DOHH2 (cell line): ENCODE measurements around the gene SLC1A5.
A peak's percentile ranks its signal among the peaks of the same experiment; 100 is the strongest.

Source experiments
- H3F3A ChIP-seq: fragments of 200-600 bp; sonication (generic), shearing (Covaris generic); 2 replicates; pipeline ENCODE4 v1.6.0; 2016; ENCODE audit warnings: antibody characterized with exemption, mild to moderate bottlenecking; ENCODE audit not compliant: control insufficient read depth, insufficient read depth
- H3K27ac ChIP-seq: fragments of 200-600 bp; sonication (generic); 2 replicates; pipeline ENCODE4 v1.5.1; 2014; ENCODE audit warnings: low read depth, mild to moderate bottlenecking, low read length, moderate library complexity
- H3K27me3 ChIP-seq: fragments of 200-600 bp; sonication (generic); 2 replicates; pipeline ENCODE4 v1.6.1; 2014; ENCODE audit warnings: mild to moderate bottlenecking, low read length, mixed read lengths; ENCODE audit not compliant: control insufficient read depth
- H3K36me3 ChIP-seq: fragments of 200-600 bp; sonication (generic); 2 replicates; pipeline ENCODE4 v1.6.1; 2014; ENCODE audit warnings: mild to moderate bottlenecking, low read length, moderate library complexity, mixed read lengths; ENCODE audit not compliant: control insufficient read depth
- H3K4me1 ChIP-seq: fragments of 200-600 bp; sonication (generic); 2 replicates; pipeline ENCODE4 v1.6.1; 2014; ENCODE audit warnings: mild to moderate bottlenecking, low read length, mixed read lengths; ENCODE audit not compliant: control insufficient read depth
- H3K4me2 ChIP-seq: fragments of 200-600 bp; sonication (generic); 2 replicates; pipeline ENCODE4 v1.6.0; 2014; ENCODE audit warnings: mild to moderate bottlenecking, low read length, moderate library complexity
- H3K4me3 ChIP-seq: fragments of 200-600 bp; sonication (generic); 2 replicates; pipeline ENCODE4 v1.5.1; 2014; ENCODE audit warnings: mild to moderate bottlenecking, low read length, mixed read lengths
- H3K79me2 ChIP-seq: fragments of 200-600 bp; sonication (generic); 2 replicates; pipeline ENCODE4 v1.6.1; 2014; ENCODE audit warnings: mild to moderate bottlenecking, low read length, mixed read lengths; ENCODE audit not compliant: control insufficient read depth
- H3K9me2 ChIP-seq: fragments of 200-600 bp; sonication (generic); replicated peaks from 2 replicates; pipeline ENCODE4 v1.6.1; 2014; ENCODE audit warnings: mild to moderate bottlenecking, low read length, mixed read lengths; ENCODE audit not compliant: control insufficient read depth
- H3K9me3 ChIP-seq: fragments of 200-600 bp; sonication (generic); 2 replicates; pipeline ENCODE4 v1.6.1; 2014; ENCODE audit warnings: antibody characterized with exemption, low read length, mixed read lengths; ENCODE audit not compliant: control insufficient read depth, insufficient read depth
- H4K20me1 ChIP-seq: fragments of 200-600 bp; sonication (generic); 2 replicates; pipeline ENCODE4 v1.6.0; 2014; ENCODE audit warnings: low read depth, mild to moderate bottlenecking, antibody characterized with exemption, low read length, moderate library complexity; ENCODE audit not compliant: control insufficient read depth, insufficient read depth
- CTCF ChIP-seq: fragments of 200-600 bp; sonication (generic); IDR thresholded peaks from one replicate; pipeline ENCODE4 v1.5.1; 2014; ENCODE audit warnings: antibody characterized with exemption, mild to moderate bottlenecking, low read depth, low read length; ENCODE audit not compliant: poor library complexity, severe bottlenecking
- EZH2phosphoT487 ChIP-seq: fragments of 200-600 bp; sonication (generic); IDR thresholded peaks from 2 replicates; pipeline ENCODE4 v1.6.1; 2017; ENCODE audit warnings: borderline replicate concordance, mild to moderate bottlenecking, antibody characterized with exemption, low read length, moderate library complexity, mixed read lengths

Gene SLC1A5

GRCh38 chr19:46744005-46744691 lies 44.2 kb downstream of the SLC1A5 start:
- peaks cover 5% of the 10 kb centered on the region; the same call in 1 of the 2 replicates for H3F3A ChIP-seq
- peak overlapping the region; percentile 95 for H3K4me2 ChIP-seq
- peaks cover 28% of the 10 kb centered on the region for H3K4me1 ChIP-seq
- H3K27me3 ChIP-seq: no peaks in the 10 kb centered on the region
- TF ChIP-seq EZH2phosphoT487 (no peak), CTCF (no peak)
- H3K9me3 ChIP-seq: no peaks in the 10 kb centered on the region
- H3K79me2 ChIP-seq: peaks cover 78% of the 10 kb centered on the region
- no peak overlapping the region for H3K27ac ChIP-seq
- H4K20me1 ChIP-seq: peaks cover 29% of the 10 kb centered on the region
- H3K36me3 ChIP-seq: peaks cover 56% of the 10 kb centered on the region
- H3K9me2 ChIP-seq: no peaks in the 10 kb centered on the region
- H3K4me3 ChIP-seq: peak overlapping the region; percentile 92

GRCh38 chr19:46742926-46743480 lies 45.4 kb downstream of the SLC1A5 start:
- H3K4me3 ChIP-seq: no peak overlapping the region
- peaks cover 61% of the 10 kb centered on the region for H3K36me3 ChIP-seq
- H3K9me2 ChIP-seq: no peaks in the 10 kb centered on the region
- H3F3A ChIP-seq: peaks cover 5% of the 10 kb centered on the region; the same call in 1 of the 2 replicates
- peak overlapping the region; percentile 6; the same call in 1 of the 2 replicates for H3K4me2 ChIP-seq
- H4K20me1 ChIP-seq: peaks cover 29% of the 10 kb centered on the region
- H3K27me3 ChIP-seq: no peaks in the 10 kb centered on the region
- peaks cover 28% of the 10 kb centered on the region for H3K4me1 ChIP-seq
- H3K27ac ChIP-seq: no peak overlapping the region
- TF ChIP-seq CTCF: no peak
- no peak for TF ChIP-seq EZH2phosphoT487
- H3K79me2 ChIP-seq: peaks cover 90% of the 10 kb centered on the region
- H3K9me3 ChIP-seq: no peaks in the 10 kb centered on the region

- Histone ChIP-seq H3K36me3 (peaks cover 75% of the 10 kb centered on the region), H3K4me3 (no peak overlapping the region), H3K27ac (no peak overlapping the region), H3F3A (no peaks in the 10 kb centered on the region), H4K20me1 (peaks cover 29% of the 10 kb centered on the region; the same call in 1 of the 2 replicates), H3K9me2 (no peaks in the 10 kb centered on the region), H3K9me3 (no peaks in the 10 kb centered on the region), H3K4me1 (peaks cover 18% of the 10 kb centered on the region), H3K4me2 (no peak overlapping the region), H3K27me3 (no peaks in the 10 kb centered on the region), H3K79me2 (peaks cover 96% of the 10 kb centered on the region)
- TF ChIP-seq CTCF (no peak), EZH2phosphoT487 (no peak)
Measured at GRCh38 chr19:46741447-46741846, 46.9 kb downstream of the SLC1A5 start.
